ENCODE data around the gene USP2. TPM values are rescaled to one million over a fixed set of nuclear protein-coding genes. Genes with fewer than 3 reads are reported as not detected.

The USP2 gene
- total RNA-seq, 1 experiment from 2014 or later, result 3.1 TPM

- no TSS peak for BruUV-seq (replicated peaks)
- ATAC-seq, result no peak
- no peak for DNase-seq (ENCODE audit: low read depth, low spot score)
- peak overlapping the region; percentile 56 to 86 for H3K4me3 ChIP-seq (ENCODE audit: low read depth in 2 of 2, low read length in 2 of 2)
- H3K36me3 ChIP-seq (ENCODE audit: control insufficient read depth, insufficient read depth, low read length), result no peaks in the 10 kb centered on the region
- no peak overlapping the region for H3K27ac ChIP-seq (ENCODE audit: low read length)
- in situ Hi-C loops (cut with HindIII; ENCODE audit: low pct_unique_long_range_greater_than_20kb, low sequenced_read_pairs), result no loop called here
- H3K27me3 ChIP-seq (ENCODE audit: control insufficient read depth, insufficient read depth, low read length), result no peaks in the 10 kb centered on the region
- H3K9me3 ChIP-seq (ENCODE audit: control insufficient read depth, insufficient read depth, low read depth, low read length), result no peaks in the 10 kb centered on the region
- CTCF ChIA-PET, result interaction anchor here (0.7 to 1.6 kb wide), 4 partner anchors 8 to 94 kb away, joined by 3 to 7 read pairs (median 4); no protein-coding TSS in a partner anchor
- intact Hi-C loops (cut with micrococcal nuclease; ENCODE audit: unreplicated experiment), result loop anchor here (5.0 kb wide), 1 partner anchor 91 kb away; no protein-coding TSS in a partner anchor
- POLR2A ChIA-PET, result interaction anchor here (1.0 kb wide), 1 partner anchor 274 kb away, joined by 3 read pairs; the partner anchor contains the start of gene C2CD2L
- peaks cover 11% of the 10 kb centered on the region for H3K4me1 ChIP-seq (ENCODE audit: control insufficient read depth, insufficient read depth, low read length)
- TF ChIP-seq, protein P1, sequence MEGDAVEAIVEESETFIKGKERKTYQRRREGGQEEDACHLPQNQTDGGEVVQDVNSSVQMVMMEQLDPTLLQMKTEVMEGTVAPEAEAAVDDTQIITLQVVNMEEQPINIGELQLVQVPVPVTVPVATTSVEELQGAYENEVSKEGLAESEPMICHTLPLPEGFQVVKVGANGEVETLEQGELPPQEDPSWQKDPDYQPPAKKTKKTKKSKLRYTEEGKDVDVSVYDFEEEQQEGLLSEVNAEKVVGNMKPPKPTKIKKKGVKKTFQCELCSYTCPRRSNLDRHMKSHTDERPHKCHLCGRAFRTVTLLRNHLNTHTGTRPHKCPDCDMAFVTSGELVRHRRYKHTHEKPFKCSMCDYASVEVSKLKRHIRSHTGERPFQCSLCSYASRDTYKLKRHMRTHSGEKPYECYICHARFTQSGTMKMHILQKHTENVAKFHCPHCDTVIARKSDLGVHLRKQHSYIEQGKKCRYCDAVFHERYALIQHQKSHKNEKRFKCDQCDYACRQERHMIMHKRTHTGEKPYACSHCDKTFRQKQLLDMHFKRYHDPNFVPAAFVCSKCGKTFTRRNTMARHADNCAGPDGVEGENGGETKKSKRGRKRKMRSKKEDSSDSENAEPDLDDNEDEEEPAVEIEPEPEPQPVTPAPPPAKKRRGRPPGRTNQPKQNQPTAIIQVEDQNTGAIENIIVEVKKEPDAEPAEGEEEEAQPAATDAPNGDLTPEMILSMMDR (IDR thresholded peaks at IDR 0.05), result no peak
- no peak for TF ChIP-seq SIN3A (IDR thresholded peaks at IDR 0.05; ENCODE audit: borderline replicate concordance, insufficient read depth, low read depth, low read length)
- no peak for TF ChIP-seq POLR2AphosphoS5 (IDR thresholded peaks at IDR 0.05; ENCODE audit: low read depth, low read length)
- no peak for TF ChIP-seq REST (IDR thresholded peaks at IDR 0.05; ENCODE audit: insufficient read depth in 1 of 2, low read depth in 2 of 2, low read length in 1 of 2)
- no peak for TF ChIP-seq TCF7L2 (IDR thresholded peaks at IDR 0.05; ENCODE audit: low read depth, low read length)
Observed at GRCh38 chr11:119380827-119381180, 686 bp downstream of the USP2 start.

DNA sequence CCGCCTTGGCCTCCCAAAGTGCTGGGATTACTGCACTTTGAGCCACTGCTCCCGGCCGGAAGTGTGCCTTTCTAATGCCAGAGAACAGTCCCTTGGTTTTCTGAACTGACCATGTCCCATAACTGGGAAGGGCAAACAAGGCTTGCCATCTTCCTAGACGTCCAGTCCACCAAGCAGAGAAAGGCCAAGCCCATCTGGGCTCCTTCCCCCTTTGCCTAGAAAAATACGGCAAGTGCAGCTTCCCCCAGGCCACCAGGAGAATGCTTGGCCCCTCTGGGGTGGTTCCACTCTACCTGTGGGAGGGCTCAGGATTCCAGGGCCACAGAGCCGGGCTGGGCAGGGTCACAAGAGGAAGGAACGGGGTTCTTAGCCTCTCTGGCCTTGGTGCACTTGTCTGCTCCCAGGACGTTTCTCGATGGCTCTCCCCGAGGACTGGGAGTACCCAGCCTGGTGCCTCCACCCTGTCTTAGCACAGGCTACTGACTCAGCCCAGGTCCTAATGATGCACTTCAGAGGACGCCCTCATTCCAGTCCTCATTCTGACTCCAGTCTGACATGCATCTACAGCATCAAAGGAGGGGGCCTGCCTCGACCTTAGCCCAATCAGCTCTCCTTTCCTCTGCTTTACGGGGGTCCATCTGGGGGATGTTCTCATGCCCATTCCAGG, 1.2 kb downstream of the USP2 start:
- ATAC-seq, result no peak
- intact Hi-C loops (cut with micrococcal nuclease; ENCODE audit: unreplicated experiment), result loop anchor here (5.0 kb wide), 1 partner anchor 92 kb away; no protein-coding TSS in a partner anchor
- POLR2A ChIA-PET, result no interaction called here

More for the DNA sequence above, 1.2 kb downstream of the USP2 start:
- in situ Hi-C loops (cut with HindIII; ENCODE audit: low pct_unique_long_range_greater_than_20kb, low sequenced_read_pairs), result no loop called here
- TF ChIP-seq POLR2AphosphoS5 (IDR thresholded peaks at IDR 0.05; ENCODE audit: low read depth, low read length) (no peak), TCF7L2 (IDR thresholded peaks at IDR 0.05; ENCODE audit: low read depth, low read length) (no peak), SIN3A (IDR thresholded peaks at IDR 0.05; ENCODE audit: borderline replicate concordance, insufficient read depth, low read depth, low read length) (no peak), REST (IDR thresholded peaks at IDR 0.05; ENCODE audit: insufficient read depth in 1 of 2, low read depth in 2 of 2, low read length in 1 of 2) (no peak)
- TF ChIP-seq, protein P1 (IDR thresholded peaks at IDR 0.05), result no peak
- CTCF ChIA-PET, result interaction anchor here (0.6 to 1.6 kb wide), 5 partner anchors 7 to 117 kb away, joined by 3 to 7 read pairs (median 4); no protein-coding TSS in a partner anchor
- Histone ChIP-seq H3K4me1 (ENCODE audit: control insufficient read depth, insufficient read depth, low read length) (peaks cover 11% of the 10 kb centered on the region), H3K9me3 (ENCODE audit: control insufficient read depth, insufficient read depth, low read depth, low read length) (no peaks in the 10 kb centered on the region), H3K36me3 (ENCODE audit: control insufficient read depth, insufficient read depth, low read length) (no peaks in the 10 kb centered on the region), H3K4me3 (ENCODE audit: low read depth in 2 of 2, low read length in 2 of 2) (no peak overlapping the region), H3K27me3 (ENCODE audit: control insufficient read depth, insufficient read depth, low read length) (no peaks in the 10 kb centered on the region), H3K27ac (ENCODE audit: low read length) (no peak overlapping the region)
- DNase-seq (ENCODE audit: low read depth, low spot score), result no peak
- no TSS peak for BruUV-seq (replicated peaks)

All from Panc1 (cell line).